Stomach (tissue), 4 donors: ENCODE results near the gene MSX1.

Experiments used
- POLR2A ChIP-seq, 4 donors: fragments of 450-650 bp; IDR thresholded peaks; one replicate each; pipeline ENCODE4 v1.6.1; 2016; ENCODE audit warnings: antibody characterized with exemption in 4 of 4, control low read depth in 2 of 4, mild to moderate bottlenecking in 1 of 4, moderate library complexity in 1 of 4
- TF ChIP-seq, protein P1 (sequence below), 7 experiments: fragments of 450-650 bp in 4 of 7; fragments of 200-600 bp in 3 of 7; sonication (generic) in 3 of 7; IDR thresholded peaks; one replicate each; pipeline ENCODE4 v1.5.1; 2016 to 2019; ENCODE audit warnings: antibody characterized with exemption in 7 of 7, control low read depth in 2 of 7, mild to moderate bottlenecking in 1 of 7

DNA sequence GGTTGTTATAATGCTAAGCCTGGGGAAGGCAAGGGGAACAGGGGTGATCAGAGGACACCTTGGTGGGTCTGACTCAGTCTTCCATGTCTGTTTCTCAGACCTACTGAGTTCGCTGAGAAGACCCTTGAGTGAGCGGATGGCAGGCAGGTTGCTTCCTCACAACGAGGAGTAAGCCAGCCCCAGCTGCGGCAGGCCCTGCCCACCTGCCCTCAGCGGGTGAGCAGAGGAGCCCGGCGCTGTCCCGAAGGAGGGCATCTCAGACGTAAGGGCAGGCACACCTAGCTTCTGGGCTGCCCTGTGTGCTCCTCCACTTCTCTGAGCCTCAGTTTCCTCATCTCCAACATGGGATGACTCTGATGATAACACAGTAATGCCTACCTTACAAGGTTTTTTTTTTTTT is 30.3 kb downstream of the MSX1 start:
- TF ChIP-seq, protein P1, sequence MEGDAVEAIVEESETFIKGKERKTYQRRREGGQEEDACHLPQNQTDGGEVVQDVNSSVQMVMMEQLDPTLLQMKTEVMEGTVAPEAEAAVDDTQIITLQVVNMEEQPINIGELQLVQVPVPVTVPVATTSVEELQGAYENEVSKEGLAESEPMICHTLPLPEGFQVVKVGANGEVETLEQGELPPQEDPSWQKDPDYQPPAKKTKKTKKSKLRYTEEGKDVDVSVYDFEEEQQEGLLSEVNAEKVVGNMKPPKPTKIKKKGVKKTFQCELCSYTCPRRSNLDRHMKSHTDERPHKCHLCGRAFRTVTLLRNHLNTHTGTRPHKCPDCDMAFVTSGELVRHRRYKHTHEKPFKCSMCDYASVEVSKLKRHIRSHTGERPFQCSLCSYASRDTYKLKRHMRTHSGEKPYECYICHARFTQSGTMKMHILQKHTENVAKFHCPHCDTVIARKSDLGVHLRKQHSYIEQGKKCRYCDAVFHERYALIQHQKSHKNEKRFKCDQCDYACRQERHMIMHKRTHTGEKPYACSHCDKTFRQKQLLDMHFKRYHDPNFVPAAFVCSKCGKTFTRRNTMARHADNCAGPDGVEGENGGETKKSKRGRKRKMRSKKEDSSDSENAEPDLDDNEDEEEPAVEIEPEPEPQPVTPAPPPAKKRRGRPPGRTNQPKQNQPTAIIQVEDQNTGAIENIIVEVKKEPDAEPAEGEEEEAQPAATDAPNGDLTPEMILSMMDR (IDR thresholded peaks at IDR 0.05): no peak
- no peak for TF ChIP-seq POLR2A (IDR thresholded peaks at IDR 0.05)
